Heart left ventricle (tissue), 13 donors: Measurements from ENCODE around the gene PDGFC.

Source experiments
- CTCF ChIP-seq, 12 donors: fragments of 200-600 bp; sonication (generic) in 4 of 12; IDR thresholded peaks; one replicate each; pipeline versions ENCODE4 v1.5.0 to v1.8.0; 2018 to 2022; ENCODE audit warnings: antibody characterized with exemption in 12 of 12, mild to moderate bottlenecking in 5 of 12
- POLR2A ChIP-seq, 2 donors: fragments of 450-650 bp; IDR thresholded peaks; one replicate each; pipeline ENCODE4 v1.6.1; 2017; ENCODE audit warnings: antibody characterized with exemption in 2 of 2, mild to moderate bottlenecking in 2 of 2, moderate library complexity in 2 of 2
- donor health status: ischemic (EF 13 %, LVEDD 7.1; RV severe dilation, severe dysfunction).
- donor health status: DM: no; HTN: yes; CAD: no.
- donor health status: DM: no; HTN: no; CAD: no.
- donor health status: ischemic (EF 25% LVEDD 6.9; RV normal size, moderate dysfunction).
- donor health status: ischemic (EF 25% LVEDD 5.7; RV mildly dilated, moderate dysfunction).
- donor health status: ischemic (EF 35%, LVEDD 5.7; RV mildly dilated, moderate dysfunction).
- donor health status: nonischemic (EF 11% LVEDD 7.7; RV severe dilation, severe dysfunction).
- donor health status: DM: yes; HTN: yes; CAD: no.
- donor health status: PGD.
- donor health status: ischemic (EF 29% LVEDD 5.4; RV normal size, mild dysfunction).
- donor health status: nonischemic (EF 23%, LVEDD 6.1; RV moderate dilation, normal function).

GRCh38 chr4:156950090-156950489, 21.5 kb downstream of the PDGFC start:
- TF ChIP-seq CTCF (IDR thresholded peaks at IDR 0.05) (no peak), POLR2A (IDR thresholded peaks at IDR 0.05) (no peak)
